ENCODE results near the gene NDUFB10.
A peak's percentile ranks its signal among the peaks of the same experiment; 100 is the strongest.

NDUFB10 gene

DNA sequence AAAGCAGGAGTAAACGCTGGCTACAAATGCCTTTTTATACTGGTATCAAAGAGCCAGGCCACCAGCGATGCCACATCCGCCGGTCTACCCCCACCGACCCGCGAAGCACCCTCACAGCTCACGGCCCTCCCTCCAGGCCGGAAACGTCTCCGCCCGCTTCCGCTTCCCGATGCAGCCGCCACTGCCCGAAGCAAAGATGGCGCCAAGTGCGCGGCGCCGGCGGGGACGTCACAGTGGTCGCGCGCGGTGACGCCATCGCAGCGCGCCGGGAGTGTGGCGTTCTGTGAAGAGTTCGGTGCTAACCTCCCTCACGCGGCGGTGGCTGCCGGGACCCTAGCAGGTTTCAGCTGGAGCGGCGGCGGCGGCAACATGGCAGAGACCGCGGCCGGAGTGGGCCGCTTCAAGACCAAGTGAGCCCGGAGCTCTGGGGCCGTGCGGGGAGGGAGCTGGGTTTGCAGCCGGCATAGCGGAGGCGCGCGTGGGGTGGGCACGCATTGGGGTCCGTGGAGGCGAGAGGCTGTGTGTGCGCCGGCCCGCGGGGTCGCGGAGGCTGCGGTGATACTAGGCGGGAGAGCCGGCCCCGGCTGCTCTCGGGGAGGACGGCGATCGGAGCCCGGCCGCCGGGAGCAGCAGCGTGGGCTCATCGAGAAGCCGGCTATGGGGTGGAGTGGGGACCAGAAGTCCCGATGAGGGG, 12.6 kb downstream of the NDUFB10 start, which contains the start of gene TBL3:
Gene TBL3 (plus strand): TSS at position 258 of the 694 bp plus-strand sequence. CDS start 112 bp downstream, at position 370.
- peak; percentile 96 for DNase-seq (ENCODE audit: low spot score)

DNA sequence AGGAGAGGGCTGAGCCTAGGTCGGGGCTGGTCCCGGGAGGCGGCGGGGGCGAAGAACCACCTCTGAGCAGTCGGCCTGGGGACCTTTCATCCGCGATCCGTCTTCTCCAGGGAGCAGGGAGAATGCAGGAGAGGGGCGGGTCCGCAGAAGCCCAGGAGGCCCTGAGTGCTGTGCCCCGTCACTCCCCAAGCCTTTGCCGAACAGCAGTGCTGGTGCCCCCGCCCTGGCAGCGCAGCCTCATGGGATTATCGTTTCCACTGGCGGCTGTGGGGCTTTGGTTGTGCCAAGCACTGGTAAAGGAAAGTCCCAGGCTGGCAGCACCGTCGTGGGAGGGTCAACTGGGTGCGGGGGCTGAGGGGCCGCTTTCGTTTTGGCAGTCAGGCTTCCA, 13.1 kb downstream of the NDUFB10 start:
- no peak for DNase-seq (ENCODE audit: low spot score)

DNA sequence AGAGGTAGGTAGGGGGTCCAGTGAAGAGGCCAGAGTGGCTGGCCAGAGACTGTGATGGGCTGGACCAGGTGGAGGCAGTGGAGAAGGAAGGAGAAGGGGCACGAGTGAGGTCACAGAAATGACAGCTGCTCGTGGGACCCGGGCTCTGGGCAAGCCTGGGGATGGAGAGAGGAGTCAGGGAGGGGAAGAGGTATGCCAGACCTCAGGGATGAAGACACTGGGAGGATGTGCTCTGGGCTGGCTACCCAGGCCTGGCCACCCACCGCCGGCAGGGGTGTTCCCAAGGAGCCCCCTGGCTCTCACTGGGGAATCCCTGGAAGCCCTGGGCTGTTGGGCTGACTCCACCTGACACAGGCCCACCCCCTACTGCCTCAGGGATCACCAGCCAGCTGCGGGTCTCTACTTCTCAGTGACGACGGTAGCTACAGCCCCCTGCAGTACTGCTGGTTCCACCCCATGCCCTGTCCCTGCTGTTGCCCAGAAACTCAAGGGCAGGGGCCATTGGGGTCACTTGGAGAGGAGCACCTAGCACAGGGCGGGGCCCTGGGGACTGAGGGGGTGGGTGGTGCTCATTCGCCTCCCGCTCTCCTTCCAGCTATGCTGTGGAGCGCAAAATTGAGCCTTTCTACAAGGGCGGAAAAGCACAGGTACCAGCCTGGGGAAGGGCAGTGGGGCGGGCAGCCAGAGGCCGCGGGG, 14.3 kb downstream of the NDUFB10 start:
- no peak for DNase-seq (ENCODE audit: low spot score)

DNA sequence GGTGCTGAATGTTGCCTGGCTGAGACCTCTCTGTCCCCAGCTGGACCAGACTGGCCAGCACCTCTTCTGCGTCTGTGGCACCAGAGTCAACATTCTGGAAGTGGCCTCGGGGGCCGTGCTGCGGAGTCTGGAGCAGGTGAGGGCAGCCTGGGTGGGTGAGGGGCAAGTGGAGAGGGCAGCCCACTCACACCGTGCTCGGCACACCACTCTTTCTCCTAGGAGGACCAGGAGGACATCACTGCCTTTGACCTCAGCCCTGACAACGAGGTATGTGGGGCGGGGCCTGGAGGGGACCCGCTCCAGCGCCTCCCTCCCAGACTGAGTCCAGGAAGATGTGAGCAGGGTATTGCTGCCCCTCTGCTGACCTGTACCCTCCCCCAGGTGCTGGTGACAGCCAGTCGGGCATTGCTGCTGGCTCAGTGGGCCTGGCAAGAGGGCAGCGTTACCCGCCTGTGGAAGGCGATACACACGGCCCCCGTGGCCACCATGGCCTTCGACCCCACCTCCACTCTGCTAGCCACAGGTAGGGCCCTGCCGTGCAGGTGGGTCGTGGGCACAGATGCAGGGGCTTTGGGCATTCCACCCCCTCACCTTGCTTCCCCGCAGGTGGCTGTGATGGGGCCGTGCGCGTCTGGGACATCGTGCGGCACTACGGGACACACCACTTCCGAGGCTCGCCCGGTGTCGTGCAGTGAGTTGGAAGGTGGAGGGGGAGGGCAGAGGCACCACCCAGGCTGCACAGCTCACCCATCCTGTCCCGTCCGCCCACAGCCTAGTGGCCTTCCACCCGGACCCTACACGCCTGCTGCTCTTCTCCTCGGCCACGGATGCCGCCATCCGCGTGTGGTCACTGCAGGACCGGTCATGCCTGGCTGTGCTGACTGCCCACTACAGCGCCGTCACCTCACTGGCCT, 15.1 kb downstream of the NDUFB10 start:
- no peak for DNase-seq (ENCODE audit: low spot score)

DNA sequence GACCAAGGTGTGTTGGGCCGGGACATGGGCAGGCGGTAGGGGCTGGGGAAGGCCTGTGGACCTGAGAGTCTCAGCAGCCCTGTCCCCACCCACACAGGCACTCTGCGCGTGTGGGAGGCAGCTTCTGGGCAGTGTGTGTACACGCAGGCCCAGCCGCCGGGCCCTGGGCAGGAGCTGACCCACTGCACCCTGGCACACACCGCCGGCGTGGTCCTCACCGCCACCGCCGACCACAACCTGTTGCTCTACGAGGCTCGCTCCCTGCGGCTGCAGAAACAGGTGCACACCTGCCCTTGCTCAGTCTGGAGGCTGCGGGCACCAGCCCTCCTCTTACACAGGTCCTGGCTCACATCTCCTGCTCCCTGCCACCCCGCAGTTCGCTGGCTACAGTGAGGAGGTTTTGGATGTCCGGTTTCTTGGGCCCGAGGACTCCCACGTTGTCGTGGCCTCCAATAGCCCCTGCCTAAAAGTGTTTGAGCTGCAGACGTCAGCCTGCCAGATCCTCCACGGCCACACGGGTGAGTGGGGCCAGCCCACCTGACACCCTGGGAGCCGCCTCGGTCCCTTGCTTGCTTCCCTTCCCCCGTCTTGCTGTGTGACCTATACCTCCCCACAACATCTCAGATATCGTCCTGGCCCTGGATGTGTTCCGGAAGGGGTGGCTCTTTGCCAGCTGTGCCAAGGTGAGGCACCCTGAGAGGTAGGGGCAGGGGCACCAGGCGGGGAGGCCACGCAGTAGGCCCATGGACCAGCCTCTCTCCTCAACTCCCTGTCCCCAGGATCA, 16.3 kb downstream of the NDUFB10 start:
- no peak for DNase-seq (ENCODE audit: low spot score)

DNA sequence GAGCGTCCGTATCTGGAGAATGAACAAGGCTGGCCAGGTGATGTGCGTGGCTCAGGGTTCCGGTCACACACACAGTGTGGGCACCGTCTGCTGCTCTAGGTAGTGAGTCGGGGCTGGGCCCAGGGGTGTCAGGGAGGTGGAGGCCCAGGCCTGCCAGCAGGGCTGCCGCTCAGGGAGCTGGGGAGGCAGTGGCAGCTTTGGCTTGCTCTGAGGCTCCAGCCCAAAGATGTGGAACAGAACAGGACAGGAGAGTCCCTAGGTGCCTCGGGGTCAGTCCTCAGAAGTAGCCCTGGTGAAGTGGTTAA, 16.8 kb downstream of the NDUFB10 start:
- DNase-seq (ENCODE audit: low spot score), result no peak

DNA sequence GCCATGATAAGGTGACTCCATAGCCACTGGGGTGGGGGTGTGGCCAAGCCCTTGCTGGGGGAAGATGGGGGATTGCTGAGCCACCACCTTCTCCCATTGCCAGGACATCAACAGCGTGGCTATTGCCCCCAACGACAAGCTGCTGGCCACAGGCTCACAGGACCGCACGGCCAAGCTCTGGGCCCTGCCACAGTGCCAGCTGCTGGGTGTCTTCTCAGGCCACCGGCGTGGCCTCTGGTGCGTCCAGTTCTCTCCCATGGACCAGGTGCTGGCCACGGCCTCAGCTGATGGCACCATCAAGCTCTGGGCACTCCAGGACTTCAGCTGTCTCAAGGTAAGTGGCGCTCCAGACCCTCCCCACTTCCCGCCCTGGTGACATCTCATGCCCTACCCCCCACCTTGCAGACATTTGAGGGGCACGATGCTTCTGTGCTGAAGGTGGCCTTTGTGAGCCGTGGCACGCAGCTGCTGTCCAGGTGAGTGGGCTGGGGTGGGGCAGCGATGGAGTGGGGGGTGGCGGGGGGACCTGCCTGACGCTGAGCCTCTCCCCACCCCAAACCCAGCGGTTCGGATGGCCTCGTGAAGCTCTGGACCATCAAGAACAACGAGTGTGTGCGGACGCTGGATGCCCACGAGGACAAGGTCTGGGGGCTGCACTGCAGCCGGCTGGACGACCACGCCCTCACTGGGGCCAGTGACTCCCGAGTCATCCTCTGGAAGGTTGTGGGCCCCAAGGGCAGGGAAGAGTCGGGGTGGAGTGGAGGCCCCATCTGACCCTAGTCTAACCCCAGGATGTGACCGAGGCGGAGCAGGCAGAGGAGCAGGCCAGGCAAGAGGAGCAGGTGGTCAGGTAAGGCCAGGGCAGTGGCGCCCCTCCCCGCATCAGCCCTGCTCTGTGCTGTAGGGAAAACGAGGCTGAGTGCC, 17.9 kb downstream of the NDUFB10 start:
- DNase-seq (ENCODE audit: low spot score), result no peak

DNA sequence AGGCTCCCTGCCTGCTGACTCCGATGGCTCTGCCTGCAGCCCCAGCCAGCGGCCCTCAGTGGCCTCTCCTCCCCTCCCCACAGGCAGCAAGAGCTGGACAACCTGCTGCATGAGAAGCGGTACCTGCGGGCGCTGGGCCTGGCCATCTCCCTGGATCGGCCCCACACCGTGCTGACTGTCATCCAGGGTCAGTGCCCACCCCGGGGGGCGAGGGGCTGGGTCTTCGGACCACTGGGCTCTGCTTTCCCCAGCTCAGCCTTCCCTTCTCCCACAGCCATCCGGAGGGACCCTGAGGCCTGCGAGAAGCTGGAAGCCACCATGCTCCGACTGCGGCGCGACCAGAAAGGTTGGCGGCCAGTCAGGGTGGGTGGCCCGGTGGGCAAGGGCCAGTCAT, 18.5 kb downstream of the NDUFB10 start:
- DNase-seq (ENCODE audit: low spot score), result no peak

DNA sequence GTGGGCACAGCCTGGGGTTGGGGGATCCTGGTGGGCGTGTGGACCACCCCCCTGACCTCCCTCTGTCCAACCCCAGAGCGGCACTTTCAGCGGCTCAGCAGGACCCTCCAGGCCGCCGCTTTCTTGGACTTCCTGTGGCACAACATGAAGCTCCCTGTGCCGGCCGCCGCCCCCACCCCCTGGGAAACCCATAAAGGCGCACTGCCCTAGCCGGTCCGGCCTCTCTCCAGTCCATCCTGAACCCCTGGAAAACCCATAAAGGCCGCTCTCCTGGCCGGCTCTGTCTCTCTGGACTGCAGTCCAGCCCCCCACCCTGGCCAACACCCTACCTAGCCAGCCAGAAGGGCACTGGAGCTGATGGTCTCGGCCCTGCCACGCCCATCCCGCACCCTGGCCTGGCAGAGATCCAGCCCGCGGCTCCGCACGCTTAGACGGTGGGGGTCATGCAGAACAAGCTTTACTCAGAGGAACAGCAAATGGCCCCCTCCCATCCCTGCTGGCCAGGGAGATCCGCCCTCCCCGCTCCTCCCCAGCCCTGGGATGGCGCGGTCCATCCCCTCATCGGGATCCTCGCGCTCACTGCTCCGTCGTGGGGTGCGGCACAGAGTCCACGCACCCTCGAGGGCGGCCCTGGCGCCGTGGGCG, 19.3 kb downstream of the NDUFB10 start:
- DNase-seq (ENCODE audit: low spot score), result peak; percentile 59

DNA sequence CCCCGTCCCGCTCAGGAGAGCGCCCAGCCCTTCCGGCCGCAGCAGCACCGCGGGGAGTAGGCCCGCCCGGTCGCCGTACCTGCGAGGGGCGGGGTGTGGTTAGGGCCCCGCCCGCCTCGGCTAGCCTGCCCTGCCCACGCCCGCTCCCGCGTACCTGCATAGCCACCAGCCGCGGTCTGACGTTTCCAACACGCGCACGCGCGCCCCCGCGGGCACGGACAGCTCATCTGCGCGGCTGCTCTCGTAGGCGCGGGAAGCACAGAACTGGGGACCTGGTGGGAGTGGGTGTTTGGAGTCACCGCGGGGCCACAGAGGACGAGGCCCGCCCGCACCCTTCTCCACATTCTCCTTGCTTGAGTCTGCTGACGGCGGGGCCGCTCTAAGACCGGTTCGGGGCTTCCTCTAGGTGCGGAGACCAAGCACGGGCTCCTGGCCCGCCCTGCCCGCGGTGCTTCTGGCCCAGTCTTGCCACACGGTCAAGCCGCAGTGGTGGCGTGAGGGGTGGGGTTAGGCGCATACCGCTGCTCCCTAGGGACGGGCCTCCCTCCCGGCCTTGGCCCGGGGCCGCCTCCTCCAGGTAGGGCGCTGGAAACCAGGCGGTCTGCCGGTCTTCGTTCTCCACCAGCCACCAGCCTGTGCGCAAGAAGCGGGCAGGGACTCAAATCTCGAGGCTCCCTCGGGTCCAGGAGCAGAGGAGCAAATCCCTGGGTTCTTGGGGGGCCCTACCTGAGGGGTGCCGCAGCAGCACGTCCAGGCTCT, 20.1 kb downstream of the NDUFB10 start:
- peak; percentile 88 for DNase-seq (ENCODE audit: low spot score)

DNA sequence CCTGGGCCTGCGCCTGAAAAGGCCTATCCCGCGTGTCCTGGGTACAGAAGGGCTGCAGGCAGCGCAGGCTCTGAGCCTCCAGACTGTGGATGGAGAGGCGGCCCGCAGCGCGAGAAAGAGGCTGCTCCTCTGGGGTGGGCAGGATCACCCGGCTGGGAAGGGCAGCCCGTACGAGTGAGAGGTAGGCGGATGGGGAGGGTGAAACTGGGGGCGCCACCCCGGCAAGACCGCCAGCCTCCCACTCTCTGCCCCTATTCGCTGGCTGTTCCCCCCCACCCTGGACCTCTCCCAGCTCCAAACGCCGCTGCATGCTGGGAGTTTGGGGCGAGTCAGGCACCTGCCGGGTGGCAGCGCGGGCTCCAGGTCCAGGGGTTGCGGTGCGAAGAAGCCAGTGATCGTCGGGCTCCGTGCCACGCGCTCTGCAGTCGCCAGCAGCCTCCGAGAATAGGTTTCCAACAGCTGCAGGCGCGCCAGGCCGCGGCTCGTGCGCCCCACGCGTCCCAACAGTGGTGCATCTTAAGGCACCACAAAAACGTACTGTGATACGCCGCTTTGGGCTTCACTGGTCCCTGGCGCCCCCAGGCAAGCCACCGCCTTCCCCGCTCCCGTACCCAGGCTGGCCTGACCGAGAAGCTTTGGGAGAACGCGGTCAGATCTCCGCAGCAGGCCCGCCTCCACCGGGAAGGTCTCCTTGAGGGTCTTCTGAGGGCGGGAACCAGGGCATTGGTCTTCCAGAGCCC, 20.9 kb downstream of the NDUFB10 start:
- no peak for DNase-seq (ENCODE audit: low spot score)

DNA sequence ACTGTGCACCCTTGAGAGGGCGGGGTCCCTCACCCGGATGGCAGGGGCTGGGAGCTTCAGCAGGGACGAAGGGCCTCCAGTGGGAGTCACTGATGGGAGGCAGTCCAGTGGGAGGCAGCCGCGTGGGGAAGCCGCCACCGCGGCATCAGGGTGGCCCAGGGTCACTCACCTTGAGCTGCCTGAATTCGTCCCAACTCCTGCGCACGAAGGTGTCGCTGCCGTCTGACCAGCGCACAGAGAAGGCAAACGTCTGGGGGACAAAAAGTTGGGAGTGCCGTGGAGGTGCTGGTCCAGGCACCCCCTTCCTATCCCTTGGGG, 21.4 kb downstream of the NDUFB10 start:
- DNase-seq (ENCODE audit: low spot score), result no peak

DNA sequence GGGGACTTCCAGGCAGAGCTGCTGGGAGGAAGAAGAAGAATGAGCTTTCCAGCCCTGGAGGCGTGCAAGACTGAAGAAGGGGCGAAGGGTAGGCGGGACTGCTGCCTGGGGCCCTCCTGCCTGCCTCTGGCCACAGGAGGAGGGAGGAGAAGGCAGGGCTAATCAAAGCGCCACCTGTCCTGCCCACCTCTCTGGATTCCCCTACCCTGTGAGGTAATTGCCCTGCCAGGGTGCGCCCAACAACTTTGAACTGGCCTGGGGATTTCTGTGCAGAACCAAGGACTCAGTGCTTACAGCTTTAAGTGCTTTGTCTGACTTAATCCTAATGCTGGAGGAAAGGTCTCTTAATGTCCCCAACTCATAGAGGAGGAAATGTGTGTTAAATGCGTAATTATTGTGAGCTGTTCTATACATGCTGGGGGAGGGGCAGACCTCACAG, 22.1 kb downstream of the NDUFB10 start, which contains the start of gene NOXO1:
Gene NOXO1 (minus strand): TSS at position 72 of the 439 bp plus-strand sequence. CDS start 290 bp downstream, outside the sequence.
- no peak for DNase-seq (ENCODE audit: low spot score)

DNA sequence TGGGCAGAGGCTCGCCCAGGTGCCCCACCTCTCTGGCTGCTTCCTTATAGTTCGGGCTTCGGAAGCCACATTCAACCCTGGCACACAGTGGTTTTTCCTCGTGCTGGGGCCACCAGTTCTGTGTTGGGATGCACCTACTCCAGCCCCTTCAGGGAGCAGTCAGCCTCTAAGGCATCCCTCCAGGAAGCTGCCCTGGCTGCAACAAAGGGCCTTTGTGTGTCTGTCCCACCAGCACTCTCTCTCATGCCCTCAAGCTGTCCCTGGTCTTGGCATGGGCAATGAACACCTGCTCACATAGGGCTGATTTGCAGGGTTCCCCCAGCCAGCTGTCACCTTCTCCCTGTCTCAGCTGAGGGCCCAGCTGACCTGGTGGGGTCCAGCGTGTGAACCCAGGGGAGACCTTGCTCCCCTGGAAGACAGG, 22.7 kb downstream of the NDUFB10 start:
- no peak for DNase-seq (ENCODE audit: low spot score)

DNA sequence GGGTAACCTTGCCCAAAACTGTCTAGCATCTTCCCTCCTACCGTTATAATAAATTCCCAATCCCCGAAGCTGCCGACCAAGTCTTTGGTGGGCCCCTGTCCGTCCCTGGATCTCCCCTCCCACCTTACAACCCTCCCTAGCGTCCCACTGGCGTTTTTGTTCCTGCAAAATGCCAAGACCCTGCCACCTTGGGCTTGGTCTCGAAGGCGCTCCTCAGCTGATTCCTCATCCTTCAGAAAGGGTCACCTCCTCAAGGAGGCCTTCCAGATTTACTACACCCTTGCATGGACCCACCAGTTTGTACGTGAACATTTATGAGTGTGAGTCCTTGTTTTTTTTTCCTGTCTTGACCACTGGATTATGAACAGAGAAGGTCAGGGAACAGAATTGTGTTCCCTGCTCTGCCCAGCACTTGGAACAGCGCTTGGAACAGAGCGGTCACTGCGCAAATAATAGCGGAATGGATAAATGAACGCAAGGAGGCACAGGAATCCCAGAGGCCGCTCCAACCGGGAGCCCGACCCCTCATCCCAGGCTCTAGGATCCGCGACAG, 23.7 kb downstream of the NDUFB10 start:
- DNase-seq (ENCODE audit: low spot score), result no peak

DNA sequence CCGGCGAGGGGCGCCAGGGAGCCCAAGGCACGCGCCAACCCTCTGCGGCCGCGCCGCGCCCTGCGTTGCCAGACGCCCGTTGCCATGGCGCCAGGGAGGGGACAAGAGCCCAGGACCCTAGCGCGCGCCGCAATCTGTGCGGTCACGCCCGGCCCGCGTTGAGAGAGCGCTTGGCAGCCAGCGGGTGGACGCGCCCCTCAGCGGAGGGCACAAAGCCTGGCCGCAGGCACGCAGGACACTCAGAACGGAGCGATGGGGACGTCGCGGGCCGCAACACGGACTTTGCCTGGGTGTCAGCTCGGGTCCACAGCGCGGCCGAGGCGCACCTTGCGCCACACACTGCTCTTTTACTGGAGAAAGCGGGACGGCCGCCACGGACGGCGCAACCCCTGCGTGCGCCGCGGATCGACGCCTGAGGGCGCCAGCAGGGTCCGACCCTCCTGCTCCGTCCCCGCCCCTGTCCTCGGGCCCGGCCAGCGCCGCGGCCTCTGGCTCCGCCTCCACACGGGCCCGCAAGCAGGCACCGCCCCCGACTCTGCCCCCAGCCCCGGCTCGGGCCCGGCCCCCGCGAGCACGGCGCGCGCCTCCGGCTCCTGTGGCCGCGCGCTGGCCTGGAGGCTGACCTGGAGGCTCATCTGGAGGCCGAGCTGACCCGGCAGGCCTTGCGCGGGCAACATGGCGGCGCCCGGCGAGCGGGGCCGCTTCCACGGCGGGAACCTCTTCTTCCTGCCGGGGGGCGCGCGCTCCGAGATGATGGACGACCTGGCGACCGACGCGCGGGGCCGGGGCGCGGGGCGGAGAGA, 24.4 kb downstream of the NDUFB10 start, which contains the start of gene GFER:
Gene GFER (plus strand): TSS at position 650 of the 803 bp plus-strand sequence. CDS start 26 bp downstream, at position 676.
- DNase-seq (ENCODE audit: low spot score), result peak; percentile 98
